Measurements from ENCODE around the gene MCTP2. TPM values are rescaled to one million over a fixed set of nuclear protein-coding genes. Genes with fewer than 3 reads are reported as not detected.

MCTP2 gene
- total RNA-seq, 5 donors from 2014 or later (not counting 1 experiment from before 2014, with no cell fraction given), result 16.0 to 31.3 (median 22.4) TPM

DNA sequence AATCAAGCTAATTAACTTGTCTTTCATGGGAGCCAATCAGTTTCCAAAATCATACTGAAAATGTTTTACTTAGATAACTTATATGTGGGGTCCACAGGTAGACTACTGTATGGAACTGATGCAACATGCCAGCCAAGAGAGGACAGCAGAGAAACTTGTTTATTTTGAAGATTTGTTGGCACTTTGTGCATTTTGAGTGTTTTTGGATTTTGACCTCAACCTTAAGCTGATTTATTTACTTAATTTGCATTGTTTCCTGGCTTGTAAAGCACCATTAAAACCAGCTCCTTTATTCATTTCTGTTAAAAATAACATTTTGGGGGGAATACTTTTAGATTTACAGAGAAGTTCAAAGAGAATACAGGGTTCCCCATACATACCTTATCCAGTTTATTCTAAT is 166.6 kb downstream of the MCTP2 start:
- H3K9me3 ChIP-seq, result no peaks in the 10 kb centered on the region
- no peak for ATAC-seq (replicated peaks in 1 of 4)
- Mint-ChIP-seq H3K27me3 (no peaks in the 10 kb centered on the region), H3K36me3 (peaks cover 56% of the 10 kb centered on the region), H3K4me3 (no peak overlapping the region), H3K27ac (no peak overlapping the region), H3K9me3 (no peaks in the 10 kb centered on the region), H3K4me1 (peaks cover 0 to 6% (median 0%) of the 10 kb centered on the region in 3 donors)
- ChIA-PET POLR2A (interaction anchor here in 1 of 2 donors (0.6 kb wide), 1 partner anchor 69 kb away, joined by 3 read pairs; no protein-coding TSS in a partner anchor), CTCF (no interaction called here)
- no peak for DNase-seq
- no peak overlapping the region for H3K4me3 ChIP-seq (ENCODE audit: control insufficient read depth in 1 of 2, extremely low read depth in 1 of 2, low read length in 1 of 2)
- H3K27me3 ChIP-seq (replicated peaks in 1 of 2; ENCODE audit: control insufficient read depth in 2 of 2, extremely low read depth in 1 of 2, insufficient read depth in 2 of 2, low read length in 1 of 2), result no peaks in the 10 kb centered on the region
- peaks cover 0 to 14% of the 10 kb centered on the region in 2 donors for H3K36me3 ChIP-seq (ENCODE audit: control insufficient read depth in 2 of 2, extremely low read depth in 1 of 2, insufficient read depth in 1 of 2, low read length in 1 of 2)
- no peak overlapping the region for H3K27ac ChIP-seq (ENCODE audit: low read length)
- no peaks in the 10 kb centered on the region for H3K4me1 ChIP-seq (ENCODE audit: control insufficient read depth in 1 of 2, extremely low read depth in 1 of 2, insufficient read depth in 2 of 2, low read length in 2 of 2)

DNA sequence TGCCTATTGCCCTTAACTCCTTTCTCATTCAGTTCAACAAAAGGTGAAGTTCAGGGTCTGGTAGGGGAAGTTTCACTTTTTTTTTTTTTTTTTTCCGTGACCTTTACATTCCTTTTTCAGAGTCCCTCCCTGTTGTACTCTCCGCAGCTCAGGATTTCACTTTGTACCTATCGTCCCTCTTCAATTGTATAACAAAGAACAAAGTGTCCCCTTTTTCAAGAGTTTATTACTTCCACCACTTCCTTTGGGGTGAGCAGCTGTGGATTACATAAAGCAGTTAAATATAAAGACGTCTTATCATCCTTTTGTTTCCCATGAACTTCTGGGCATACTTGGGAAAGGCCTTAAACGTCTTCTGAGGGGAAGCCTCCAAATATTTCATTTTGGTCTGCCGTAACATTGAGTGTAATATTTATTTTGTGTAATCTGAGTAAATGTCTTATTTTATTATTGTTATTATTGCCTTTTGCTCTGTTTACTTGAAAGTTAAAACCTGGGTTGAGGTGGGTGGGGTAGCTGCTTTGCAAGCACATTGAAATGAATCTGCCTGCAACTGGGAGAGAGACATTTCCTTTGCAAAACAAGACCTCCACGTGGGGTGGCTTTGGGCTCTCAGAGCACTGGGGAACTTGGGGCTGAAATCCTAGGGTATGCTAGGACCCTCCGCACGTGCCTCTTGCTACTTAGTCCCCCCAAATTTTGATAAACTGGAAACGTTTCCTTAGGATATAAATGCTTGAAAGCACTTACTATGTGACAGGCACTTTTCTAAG is 169.4 kb downstream of the MCTP2 start:
- Histone ChIP-seq H3K9me3 (no peaks in the 10 kb centered on the region), H3K27me3 (replicated peaks in 1 of 2; ENCODE audit: control insufficient read depth in 2 of 2, extremely low read depth in 1 of 2, insufficient read depth in 2 of 2, low read length in 1 of 2) (no peaks in the 10 kb centered on the region), H3K4me3 (ENCODE audit: control insufficient read depth in 1 of 2, extremely low read depth in 1 of 2, low read length in 1 of 2) (no peak overlapping the region), H3K36me3 (ENCODE audit: control insufficient read depth in 2 of 2, extremely low read depth in 1 of 2, insufficient read depth in 1 of 2, low read length in 1 of 2) (peaks cover 0 to 14% of the 10 kb centered on the region in 2 donors), H3K27ac (ENCODE audit: low read length) (no peak overlapping the region), H3K4me1 (ENCODE audit: control insufficient read depth in 1 of 2, extremely low read depth in 1 of 2, insufficient read depth in 2 of 2, low read length in 2 of 2) (no peaks in the 10 kb centered on the region)
- ATAC-seq (replicated peaks in 1 of 4), result no peak
- POLR2A ChIA-PET, result no interaction called here
- DNase-seq, result no peak
- 78% methylated on average over 3 of the region's 10 CpGs for WGBS (ENCODE audit: insufficient coverage)
- Mint-ChIP-seq H3K27ac (no peak overlapping the region), H3K27me3 (no peaks in the 10 kb centered on the region), H3K4me3 (no peak overlapping the region), H3K9me3 (no peaks in the 10 kb centered on the region), H3K4me1 (peaks cover 0 to 6% (median 0%) of the 10 kb centered on the region in 3 donors), H3K36me3 (peaks cover 62% of the 10 kb centered on the region)
- CTCF ChIA-PET, result no interaction called here

DNA sequence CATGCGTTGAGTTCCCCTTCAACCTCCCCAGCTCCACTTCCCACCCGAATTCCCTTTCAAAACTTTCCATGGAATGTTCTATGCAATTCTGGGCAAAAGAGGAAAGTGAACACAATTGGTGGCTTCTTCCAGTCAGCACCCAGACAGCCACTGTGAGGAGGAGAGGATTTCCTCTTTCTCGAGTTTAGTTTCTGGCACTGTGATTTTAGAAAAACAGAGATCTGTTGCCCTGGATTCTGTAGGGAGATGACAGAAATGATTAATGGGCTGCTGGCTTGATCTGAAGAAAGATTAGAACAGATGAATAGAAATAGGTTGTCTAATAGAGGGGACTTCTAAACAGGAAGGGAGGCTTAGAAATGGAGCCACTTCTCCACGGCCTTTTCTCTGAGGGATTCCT is 172.0 kb downstream of the MCTP2 start:
- Mint-ChIP-seq H3K9me3 (no peaks in the 10 kb centered on the region), H3K27me3 (no peaks in the 10 kb centered on the region), H3K27ac (peak overlapping the region in 1 of 2 donors; percentile 54), H3K4me1 (peaks cover 0 to 6% (median 0%) of the 10 kb centered on the region in 3 donors), H3K4me3 (no peak overlapping the region), H3K36me3 (peaks cover 61% of the 10 kb centered on the region)
- 64% methylated on average over 2 of the region's 4 CpGs for WGBS (ENCODE audit: insufficient coverage)
- POLR2A ChIA-PET, result no interaction called here
- Histone ChIP-seq H3K27ac (ENCODE audit: low read length) (no peak overlapping the region), H3K9me3 (no peaks in the 10 kb centered on the region), H3K36me3 (ENCODE audit: control insufficient read depth in 2 of 2, extremely low read depth in 1 of 2, insufficient read depth in 1 of 2, low read length in 1 of 2) (peaks cover 0 to 14% of the 10 kb centered on the region in 2 donors), H3K4me3 (ENCODE audit: control insufficient read depth in 1 of 2, extremely low read depth in 1 of 2, low read length in 1 of 2) (no peak overlapping the region), H3K27me3 (replicated peaks in 1 of 2; ENCODE audit: control insufficient read depth in 2 of 2, extremely low read depth in 1 of 2, insufficient read depth in 2 of 2, low read length in 1 of 2) (no peaks in the 10 kb centered on the region), H3K4me1 (ENCODE audit: control insufficient read depth in 1 of 2, extremely low read depth in 1 of 2, insufficient read depth in 2 of 2, low read length in 2 of 2) (no peaks in the 10 kb centered on the region)
- DNase-seq (no peak), ATAC-seq (replicated peaks in 1 of 4) (no peak)
- CTCF ChIA-PET, result no interaction called here

DNA sequence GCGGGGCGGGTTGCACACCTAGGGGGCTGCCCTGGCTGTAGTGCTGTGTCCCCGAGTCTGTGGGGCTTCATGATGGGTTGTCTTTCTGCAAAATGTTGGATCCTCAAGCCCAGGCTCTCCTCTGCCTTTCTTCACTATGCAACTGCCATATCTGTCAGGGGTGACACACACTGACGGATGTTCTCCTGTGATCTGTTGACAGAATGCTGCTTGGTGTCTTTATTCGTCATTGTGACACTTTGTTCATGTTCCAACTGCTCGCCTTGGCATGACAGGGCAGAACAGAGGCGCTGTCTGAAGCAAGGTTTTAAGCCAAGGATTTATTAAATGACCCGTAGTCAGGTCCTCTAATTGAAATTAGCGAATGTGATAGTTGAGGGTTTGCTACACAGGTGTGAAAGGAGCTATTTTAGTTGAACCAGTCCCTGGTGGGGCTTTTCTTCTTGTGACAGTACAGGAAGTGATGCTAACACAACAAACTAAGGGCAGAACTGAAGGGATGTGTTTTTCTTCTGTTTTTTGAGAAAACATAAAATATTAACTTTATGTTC is 173.4 kb downstream of the MCTP2 start:
- H3K4me1 ChIP-seq (ENCODE audit: control insufficient read depth in 1 of 2, extremely low read depth in 1 of 2, insufficient read depth in 2 of 2, low read length in 2 of 2), result no peaks in the 10 kb centered on the region
- peaks cover 0 to 10% of the 10 kb centered on the region in 2 donors for H3K36me3 ChIP-seq (ENCODE audit: control insufficient read depth in 2 of 2, extremely low read depth in 1 of 2, insufficient read depth in 1 of 2, low read length in 1 of 2)
- Mint-ChIP-seq H3K36me3 (peaks cover 63% of the 10 kb centered on the region), H3K27me3 (no peaks in the 10 kb centered on the region), H3K4me3 (no peak overlapping the region), H3K27ac (no peak overlapping the region), H3K9me3 (no peaks in the 10 kb centered on the region), H3K4me1 (peaks cover 0 to 6% (median 0%) of the 10 kb centered on the region in 3 donors)
- no peak for DNase-seq
- CTCF ChIA-PET, result no interaction called here
- H3K27ac ChIP-seq (ENCODE audit: low read length), result no peak overlapping the region
- no peak overlapping the region for H3K4me3 ChIP-seq (ENCODE audit: control insufficient read depth in 1 of 2, extremely low read depth in 1 of 2, low read length in 1 of 2)
- POLR2A ChIA-PET, result no interaction called here
- ATAC-seq (replicated peaks in 1 of 4), result no peak
- no peaks in the 10 kb centered on the region for H3K27me3 ChIP-seq (replicated peaks in 1 of 2; ENCODE audit: control insufficient read depth in 2 of 2, extremely low read depth in 1 of 2, insufficient read depth in 2 of 2, low read length in 1 of 2)
- WGBS (ENCODE audit: insufficient coverage), result 98% methylated on average over 5 of the region's 9 CpGs
- no peaks in the 10 kb centered on the region for H3K9me3 ChIP-seq

DNA sequence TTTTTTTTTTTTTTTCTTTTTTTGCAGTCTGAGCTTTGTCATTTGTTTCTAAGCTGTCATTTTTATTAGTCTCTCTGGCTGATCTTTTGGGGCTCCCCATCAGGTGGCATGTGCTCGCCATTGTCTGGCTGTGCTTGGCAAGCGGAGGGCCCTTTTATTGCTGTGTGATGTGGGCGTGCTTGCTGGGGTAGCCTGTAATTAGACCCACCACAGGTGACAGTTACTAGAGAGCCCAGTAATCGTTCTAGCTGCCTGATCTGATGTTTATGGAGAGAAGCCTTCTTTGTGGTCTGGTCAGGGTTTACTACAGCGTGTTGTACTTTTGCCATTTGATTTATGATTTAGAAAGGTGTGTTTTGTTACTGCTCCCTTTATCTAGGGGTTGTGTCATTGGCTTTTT is 179.9 kb downstream of the MCTP2 start:
- ChIA-PET POLR2A (no interaction called here), CTCF (interaction anchor here (0.5 to 0.6 kb wide), 3 partner anchors 125 to 368 kb away, joined by 3 to 4 read pairs (median 3); no protein-coding TSS in a partner anchor)
- 84% methylated on average over 4 of the region's 5 CpGs for WGBS (ENCODE audit: insufficient coverage)
- Histone ChIP-seq H3K36me3 (ENCODE audit: control insufficient read depth in 2 of 2, extremely low read depth in 1 of 2, insufficient read depth in 1 of 2, low read length in 1 of 2) (peaks cover 0 to 5% of the 10 kb centered on the region in 2 donors), H3K27me3 (replicated peaks in 1 of 2; ENCODE audit: control insufficient read depth in 2 of 2, extremely low read depth in 1 of 2, insufficient read depth in 2 of 2, low read length in 1 of 2) (no peaks in the 10 kb centered on the region), H3K4me3 (ENCODE audit: control insufficient read depth in 1 of 2, extremely low read depth in 1 of 2, low read length in 1 of 2) (no peak overlapping the region), H3K4me1 (ENCODE audit: control insufficient read depth in 1 of 2, extremely low read depth in 1 of 2, insufficient read depth in 2 of 2, low read length in 2 of 2) (no peaks in the 10 kb centered on the region), H3K9me3 (no peaks in the 10 kb centered on the region), H3K27ac (ENCODE audit: low read length) (no peak overlapping the region)
- no peaks in the 10 kb centered on the region for H3K4me1 Mint-ChIP-seq
- H3K27me3 Mint-ChIP-seq, result no peaks in the 10 kb centered on the region
- peaks cover 51% of the 10 kb centered on the region for H3K36me3 Mint-ChIP-seq
- no peak overlapping the region for H3K4me3 Mint-ChIP-seq
- no peak overlapping the region for H3K27ac Mint-ChIP-seq
- no peaks in the 10 kb centered on the region for H3K9me3 Mint-ChIP-seq
- DNase-seq, result no peak
- ATAC-seq (replicated peaks in 1 of 4), result no peak

DNA sequence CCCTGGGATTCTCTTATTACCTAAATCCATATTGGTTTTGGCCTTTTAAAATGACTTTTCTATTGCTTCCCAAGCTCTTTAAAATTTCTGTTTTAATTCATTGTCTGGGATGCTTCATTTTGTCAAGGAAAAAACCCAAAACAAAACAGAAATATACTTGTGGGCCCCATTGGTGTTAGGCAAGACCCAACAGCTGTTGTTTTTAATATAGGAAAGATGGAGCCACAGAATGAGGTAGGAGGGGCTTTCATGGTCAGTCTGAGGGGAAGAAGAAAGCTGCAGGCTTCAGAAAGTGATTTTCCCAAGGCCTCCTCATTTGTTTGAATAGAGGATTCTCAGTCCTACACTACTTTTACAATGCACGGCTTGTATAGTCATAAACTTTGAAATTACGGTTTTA is 180.5 kb downstream of the MCTP2 start:
- CTCF ChIA-PET, result interaction anchor here (0.5 kb wide), 2 partner anchors 245 to 368 kb away, joined by 3 to 4 read pairs; no protein-coding TSS in a partner anchor

More for the DNA sequence above, 180.5 kb downstream of the MCTP2 start:
- no peak for DNase-seq
- Mint-ChIP-seq H3K9me3 (no peaks in the 10 kb centered on the region), H3K4me1 (no peaks in the 10 kb centered on the region), H3K27me3 (no peaks in the 10 kb centered on the region), H3K27ac (no peak overlapping the region), H3K4me3 (no peak overlapping the region), H3K36me3 (peaks cover 53% of the 10 kb centered on the region)
- no peak for ATAC-seq (replicated peaks in 1 of 4)
- H3K4me1 ChIP-seq (ENCODE audit: control insufficient read depth in 1 of 2, extremely low read depth in 1 of 2, insufficient read depth in 2 of 2, low read length in 2 of 2), result no peaks in the 10 kb centered on the region
- POLR2A ChIA-PET, result no interaction called here
- no peak overlapping the region for H3K27ac ChIP-seq (ENCODE audit: low read length)
- H3K9me3 ChIP-seq, result no peaks in the 10 kb centered on the region
- WGBS (ENCODE audit: insufficient coverage), result no CpG with 5 or more reads among the region's 2 CpGs
- peaks cover 0 to 5% of the 10 kb centered on the region in 2 donors for H3K36me3 ChIP-seq (ENCODE audit: control insufficient read depth in 2 of 2, extremely low read depth in 1 of 2, insufficient read depth in 1 of 2, low read length in 1 of 2)
- H3K27me3 ChIP-seq (replicated peaks in 1 of 2; ENCODE audit: control insufficient read depth in 2 of 2, extremely low read depth in 1 of 2, insufficient read depth in 2 of 2, low read length in 1 of 2), result no peaks in the 10 kb centered on the region
- H3K4me3 ChIP-seq (ENCODE audit: control insufficient read depth in 1 of 2, extremely low read depth in 1 of 2, low read length in 1 of 2), result no peak overlapping the region
